Measurements from ENCODE around the gene PDCD2L. TPM values are rescaled to one million over a fixed set of nuclear protein-coding genes. Genes with fewer than 3 reads are reported as not detected.

The PDCD2L gene
- total and polyA plus RNA-seq, 5 donors, result 8.0 to 12.8 (median 9.2) TPM

- intact Hi-C loops (cut with DNase I), result no loop called here
- no peaks in the 10 kb centered on the region for H3K9me3 ChIP-seq (ENCODE audit: control insufficient read depth, low read length)
- 89% methylated on average over 8 of the region's 8 CpGs for WGBS
- no peaks in the 10 kb centered on the region for H3K4me1 ChIP-seq (ENCODE audit: control insufficient read depth, insufficient read depth, low read length)
- ATAC-seq, result no peak
- no peak for DNase-seq
- no peak overlapping the region for H3K27ac ChIP-seq (ENCODE audit: low read length)
- H3K27me3 ChIP-seq (ENCODE audit: control insufficient read depth, insufficient read depth), result no peaks in the 10 kb centered on the region
- no peak overlapping the region for H3K4me3 ChIP-seq (ENCODE audit: low read length)
Measured at GRCh38 chr19:34426096-34426661, 22.0 kb downstream of the PDCD2L start.

DNA sequence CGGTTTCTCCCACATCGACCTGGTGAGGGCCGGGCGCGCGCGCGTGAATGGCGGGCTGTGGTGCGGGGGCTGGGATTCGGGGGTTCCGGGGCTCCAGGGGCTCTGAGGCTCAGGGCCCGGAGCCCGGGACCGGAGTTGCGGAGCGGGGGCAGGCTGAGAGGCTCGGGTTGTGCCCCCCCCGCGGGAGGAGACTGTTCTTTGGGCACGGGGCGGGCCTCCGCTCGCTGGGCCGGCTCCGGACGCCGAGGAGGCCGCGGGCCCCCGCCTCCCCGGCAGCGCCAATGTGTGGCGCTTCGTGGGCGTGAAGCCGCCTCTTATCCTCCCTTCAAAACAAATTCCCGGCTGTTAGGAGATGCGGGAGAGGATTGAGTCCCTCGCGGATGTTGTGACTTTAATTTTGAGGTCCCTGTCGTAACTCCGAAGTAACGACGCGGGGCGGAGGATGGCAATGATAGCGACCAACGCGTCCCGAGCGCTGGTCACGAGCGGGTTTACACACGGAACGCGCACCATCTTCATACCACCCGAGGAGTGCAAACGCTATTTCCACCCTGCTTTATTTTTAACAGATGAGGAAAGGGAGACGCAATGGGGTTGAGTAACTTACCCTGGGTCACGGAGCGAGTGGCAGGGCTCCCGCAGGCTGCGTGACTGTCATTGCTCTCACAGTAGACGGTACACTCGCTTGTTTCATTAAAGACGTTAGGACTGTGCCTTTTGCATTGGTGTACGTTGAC, 24.5 kb downstream of the PDCD2L start:
- H3K9me3 ChIP-seq (ENCODE audit: control insufficient read depth, low read length), result no peaks in the 10 kb centered on the region
- no peaks in the 10 kb centered on the region for H3K27me3 ChIP-seq (ENCODE audit: control insufficient read depth, insufficient read depth)
- under 1% methylated on average over 68 of the region's 68 CpGs for WGBS
- H3K4me3 ChIP-seq (ENCODE audit: low read length), result peak overlapping the region; percentile 95
- no peaks in the 10 kb centered on the region for H3K4me1 ChIP-seq (ENCODE audit: control insufficient read depth, insufficient read depth, low read length)
- H3K27ac ChIP-seq (ENCODE audit: low read length), result peak overlapping the region; percentile 78
- ATAC-seq (peak; percentile 71 to 85), DNase-seq (peak; percentile 49 to 79 (median 79))
- intact Hi-C loops (cut with DNase I), result no loop called here

GRCh38 chr19:34429553-34429952, 25.4 kb downstream of the PDCD2L start:
- Histone ChIP-seq H3K4me1 (ENCODE audit: control insufficient read depth, insufficient read depth, low read length) (no peaks in the 10 kb centered on the region), H3K4me3 (ENCODE audit: low read length) (peak overlapping the region; percentile 95), H3K27ac (ENCODE audit: low read length) (no peak overlapping the region), H3K9me3 (ENCODE audit: control insufficient read depth, low read length) (no peaks in the 10 kb centered on the region), H3K27me3 (ENCODE audit: control insufficient read depth, insufficient read depth) (no peaks in the 10 kb centered on the region)
- DNase-seq, result no peak
- intact Hi-C loops (cut with DNase I), result no loop called here
- no peak for ATAC-seq
- WGBS, result 78% methylated on average over 9 of the region's 9 CpGs

- intact Hi-C loops (cut with DNase I), result no loop called here
- ATAC-seq (no peak), DNase-seq (no peak)
- Histone ChIP-seq H3K4me1 (ENCODE audit: control insufficient read depth, insufficient read depth, low read length) (no peaks in the 10 kb centered on the region), H3K27me3 (ENCODE audit: control insufficient read depth, insufficient read depth) (no peaks in the 10 kb centered on the region), H3K27ac (ENCODE audit: low read length) (no peak overlapping the region), H3K9me3 (ENCODE audit: control insufficient read depth, low read length) (no peaks in the 10 kb centered on the region), H3K4me3 (ENCODE audit: low read length) (peak overlapping the region; percentile 16)
- 37% methylated on average over 6 of the region's 6 CpGs for WGBS
Measured at GRCh38 chr19:34430738-34431625, 26.8 kb downstream of the PDCD2L start.

DNA sequence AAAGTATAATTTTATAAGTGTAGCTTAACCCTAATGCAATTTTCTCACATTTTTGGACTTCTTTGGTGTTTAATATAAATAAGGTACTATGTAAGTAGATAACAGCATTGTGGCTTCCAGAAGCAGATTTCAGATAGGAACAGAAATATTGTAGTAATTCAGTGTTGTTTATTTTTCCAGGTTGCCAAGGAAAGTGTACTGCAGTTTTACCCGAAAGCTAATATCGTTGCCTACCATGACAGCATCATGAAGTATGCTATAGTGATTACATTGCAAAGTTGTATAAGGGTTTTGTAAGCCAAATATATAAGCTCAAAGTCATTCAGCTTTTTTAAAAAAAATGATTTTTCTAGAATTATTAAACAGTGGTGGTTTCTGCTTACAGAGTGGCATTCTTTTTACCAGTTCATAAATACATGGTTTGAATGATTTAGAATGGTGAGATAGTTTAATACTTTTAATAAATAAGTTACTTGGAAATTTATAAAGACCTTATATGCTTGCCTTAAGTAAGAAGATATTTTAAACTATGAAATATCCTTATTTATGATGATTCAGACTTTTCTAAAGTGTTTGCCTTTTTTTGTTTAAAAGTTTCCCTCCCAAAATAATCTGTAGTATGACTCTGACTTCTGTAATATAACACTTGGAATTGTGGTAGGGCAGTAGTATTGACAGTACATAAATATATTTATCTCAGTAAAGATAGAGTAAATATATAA, 27.6 kb downstream of the PDCD2L start:
- WGBS, result 57% methylated on average over 2 of the region's 2 CpGs

GRCh38 chr19:34432797-34433196, 28.6 kb downstream of the PDCD2L start:
- H3K27ac ChIP-seq (ENCODE audit: low read length), result no peak overlapping the region
- DNase-seq (peak in 2 of 3 donors; percentile 31 to 65), ATAC-seq (peak in 1 of 2 donors; percentile 48)
- no peaks in the 10 kb centered on the region for H3K4me1 ChIP-seq (ENCODE audit: control insufficient read depth, insufficient read depth, low read length)
- no peaks in the 10 kb centered on the region for H3K27me3 ChIP-seq (ENCODE audit: control insufficient read depth, insufficient read depth)
- WGBS, result 63% methylated on average over 5 of the region's 5 CpGs
- H3K9me3 ChIP-seq (ENCODE audit: control insufficient read depth, low read length), result no peaks in the 10 kb centered on the region
- intact Hi-C loops (cut with DNase I), result no loop called here
- no peak overlapping the region for H3K4me3 ChIP-seq (ENCODE audit: low read length)

More for the DNA sequence above, 27.6 kb downstream of the PDCD2L start:
- Histone ChIP-seq H3K4me1 (ENCODE audit: control insufficient read depth, insufficient read depth, low read length) (no peaks in the 10 kb centered on the region), H3K27me3 (ENCODE audit: control insufficient read depth, insufficient read depth) (no peaks in the 10 kb centered on the region), H3K9me3 (ENCODE audit: control insufficient read depth, low read length) (no peaks in the 10 kb centered on the region), H3K4me3 (ENCODE audit: low read length) (no peak overlapping the region), H3K27ac (ENCODE audit: low read length) (no peak overlapping the region)
- intact Hi-C loops (cut with DNase I), result no loop called here
- DNase-seq, result no peak
- ATAC-seq, result no peak

DNA sequence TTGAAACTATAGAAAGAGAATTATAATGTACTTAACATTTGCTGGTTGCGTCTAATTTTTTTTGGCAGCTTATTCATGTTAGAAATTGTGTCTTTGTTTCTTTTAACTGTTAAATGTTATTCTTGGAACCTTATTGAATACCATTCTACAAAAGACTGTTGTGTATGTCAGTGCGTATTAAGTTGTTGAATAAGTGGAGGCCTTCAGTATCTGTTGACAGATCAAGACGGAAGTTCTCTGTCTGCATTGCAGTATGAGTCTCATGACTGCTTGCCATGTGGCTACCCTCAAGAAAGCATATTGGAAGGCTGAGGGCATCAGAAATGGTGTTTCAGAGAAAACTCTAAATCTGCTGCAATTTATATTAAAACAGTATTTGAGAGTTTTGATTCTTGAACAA, 32.5 kb downstream of the PDCD2L start:
- no peaks in the 10 kb centered on the region for H3K9me3 ChIP-seq (ENCODE audit: control insufficient read depth, low read length)
- H3K4me3 ChIP-seq (ENCODE audit: low read length), result no peak overlapping the region
- no peak for ATAC-seq
- 63% methylated on average over 3 of the region's 3 CpGs for WGBS
- intact Hi-C loops (cut with DNase I), result no loop called here
- no peak overlapping the region for H3K27ac ChIP-seq (ENCODE audit: low read length)
- no peaks in the 10 kb centered on the region for H3K27me3 ChIP-seq (ENCODE audit: control insufficient read depth, insufficient read depth)
- DNase-seq, result no peak
- H3K4me1 ChIP-seq (ENCODE audit: control insufficient read depth, insufficient read depth, low read length), result no peaks in the 10 kb centered on the region

GRCh38 chr19:34448191-34448590, 44.0 kb downstream of the PDCD2L start:
- Histone ChIP-seq H3K27ac (ENCODE audit: low read length) (no peak overlapping the region), H3K4me1 (ENCODE audit: control insufficient read depth, insufficient read depth, low read length) (no peaks in the 10 kb centered on the region), H3K4me3 (ENCODE audit: low read length) (no peak overlapping the region), H3K9me3 (ENCODE audit: control insufficient read depth, low read length) (no peaks in the 10 kb centered on the region), H3K27me3 (ENCODE audit: control insufficient read depth, insufficient read depth) (no peaks in the 10 kb centered on the region)
- no peak for DNase-seq
- intact Hi-C loops (cut with DNase I), result no loop called here
- ATAC-seq, result no peak
- WGBS, result 91% methylated on average over 3 of the region's 3 CpGs

GRCh38 chr19:34452723-34453122, 48.5 kb downstream of the PDCD2L start:
- no peak overlapping the region for H3K27ac ChIP-seq (ENCODE audit: low read length)

DNA sequence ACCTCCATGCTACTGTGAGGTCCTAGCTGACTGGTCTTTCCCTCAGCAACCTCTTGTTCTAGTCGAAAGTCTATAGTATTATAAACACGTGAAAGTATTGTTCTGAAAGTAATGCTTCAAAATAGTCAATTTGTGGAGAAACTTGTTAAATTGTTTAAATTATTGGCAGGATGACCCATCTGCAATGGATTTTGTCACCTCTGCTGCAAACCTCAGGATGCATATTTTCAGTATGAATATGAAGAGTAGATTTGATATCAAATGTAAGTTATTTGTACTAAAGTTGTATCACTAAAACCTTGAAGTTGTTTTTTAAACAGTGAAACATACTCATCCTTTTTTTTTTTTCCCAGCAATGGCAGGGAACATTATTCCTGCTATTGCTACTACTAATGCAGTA, 49.9 kb downstream of the PDCD2L start:
- Histone ChIP-seq H3K4me1 (ENCODE audit: control insufficient read depth, insufficient read depth, low read length) (no peaks in the 10 kb centered on the region), H3K27ac (ENCODE audit: low read length) (no peak overlapping the region), H3K9me3 (ENCODE audit: control insufficient read depth, low read length) (no peaks in the 10 kb centered on the region), H3K4me3 (ENCODE audit: low read length) (no peak overlapping the region), H3K27me3 (ENCODE audit: control insufficient read depth, insufficient read depth) (no peaks in the 10 kb centered on the region)
- intact Hi-C loops (cut with DNase I), result no loop called here
- no peak for DNase-seq
- no peak for ATAC-seq
- 83% methylated on average over 2 of the region's 2 CpGs for WGBS

More at GRCh38 chr19:34452723-34453122, 48.5 kb downstream of the PDCD2L start:
- H3K4me3 ChIP-seq (ENCODE audit: low read length), result no peak overlapping the region
- intact Hi-C loops (cut with DNase I), result no loop called here
- ATAC-seq, result no peak
- H3K4me1 ChIP-seq (ENCODE audit: control insufficient read depth, insufficient read depth, low read length), result no peaks in the 10 kb centered on the region
- no peaks in the 10 kb centered on the region for H3K27me3 ChIP-seq (ENCODE audit: control insufficient read depth, insufficient read depth)
- H3K9me3 ChIP-seq (ENCODE audit: control insufficient read depth, low read length), result no peaks in the 10 kb centered on the region
- DNase-seq, result no peak
